OCI-LY1 (cell line): Measurements from ENCODE around the gene BRICD5.

ENCODE experiments used
- H2AFZ ChIP-seq: fragments of 200-600 bp; sonication (generic), shearing (Covaris generic); 2 replicates; pipeline ENCODE4 v1.6.0; 2014; ENCODE audit warnings: antibody characterized with exemption, mild to moderate bottlenecking, low read length
- H3F3A ChIP-seq: fragments of 200-600 bp; sonication (generic), shearing (Covaris generic); 2 replicates; pipeline ENCODE4 v1.6.0; 2014; ENCODE audit warnings: mild to moderate bottlenecking, antibody characterized with exemption, low read length, moderate library complexity; ENCODE audit not compliant: insufficient read depth
- H3K27ac ChIP-seq: fragments of 200-600 bp; sonication (generic); 2 replicates; pipeline ENCODE4 v1.5.1; 2014; ENCODE audit warnings: low read length, mixed run types, mild to moderate bottlenecking, low read depth; ENCODE audit not compliant: poor library complexity, severe bottlenecking
- H3K27me3 ChIP-seq: fragments of 200-600 bp; sonication (generic); 2 replicates; pipeline ENCODE4 v1.6.0; 2014; ENCODE audit warnings: antibody characterized with exemption, mild to moderate bottlenecking, low read length, moderate library complexity; ENCODE audit not compliant: insufficient read depth
- H3K36me3 ChIP-seq: fragments of 200-600 bp; sonication (generic); 2 replicates; pipeline ENCODE4 v1.6.1; 2014; ENCODE audit warnings: mild to moderate bottlenecking, antibody characterized with exemption, low read length, moderate library complexity, mixed read lengths; ENCODE audit not compliant: insufficient read depth
- H3K4me1 ChIP-seq: fragments of 200-600 bp; sonication (generic); 2 replicates; pipeline ENCODE4 v1.5.1; 2014; ENCODE audit warnings: mild to moderate bottlenecking, low read length, moderate library complexity; ENCODE audit not compliant: insufficient read depth, severe bottlenecking
- H3K4me2 ChIP-seq: fragments of 200-600 bp; sonication (generic), shearing (Covaris generic); 2 replicates; pipeline ENCODE4 v1.6.1; 2014; ENCODE audit warnings: low read length
- H3K4me3 ChIP-seq: fragments of 200-600 bp; sonication (generic); 2 replicates; pipeline ENCODE4 v1.5.1; 2014; ENCODE audit warnings: low read length, low read depth, mild to moderate bottlenecking, mixed read lengths; ENCODE audit not compliant: poor library complexity, severe bottlenecking
- H3K79me2 ChIP-seq: fragments of 200-600 bp; shearing (Covaris generic); 2 replicates; pipeline ENCODE4 v1.6.1; 2016; ENCODE audit warnings: mixed run types, low read length, mixed read lengths; ENCODE audit not compliant: insufficient read depth
- H3K9ac ChIP-seq: fragments of 200-600 bp; sonication (generic), shearing (Covaris generic); 2 replicates; pipeline ENCODE4 v1.6.1; 2014; ENCODE audit warnings: mild to moderate bottlenecking, low read length, mixed read lengths
- H3K9me2 ChIP-seq: fragments of 200-600 bp; sonication (generic), shearing (Covaris generic); 2 replicates; pipeline ENCODE4 v1.6.1; 2014; ENCODE audit warnings: low read depth, mild to moderate bottlenecking, low read length, mixed read lengths
- H3K9me3 ChIP-seq: fragments of 200-600 bp; shearing (Covaris generic); 2 replicates; pipeline ENCODE4 v1.6.1; 2014; ENCODE audit warnings: low read length, mixed read lengths
- H4K20me1 ChIP-seq: fragments of 200-600 bp; sonication (generic), shearing (Covaris generic); 2 replicates; pipeline ENCODE4 v1.6.0; 2016; ENCODE audit warnings: mild to moderate bottlenecking, low read length; ENCODE audit not compliant: insufficient read depth
- EZH2 ChIP-seq: fragments of 200-600 bp; sonication (generic), shearing (Covaris generic); IDR thresholded peaks from 2 replicates; pipeline ENCODE4 v1.8.0; 2017; ENCODE audit warnings: borderline replicate concordance, mixed run types, mild to moderate bottlenecking, antibody characterized with exemption, low read length, moderate library complexity, mixed read lengths
- TF ChIP-seq, protein P1 (sequence below): fragments of 200-600 bp; sonication (generic), shearing (Covaris generic); IDR thresholded peaks from 2 replicates; pipeline ENCODE4 v1.5.1; 2017; ENCODE audit warnings: mild to moderate bottlenecking, antibody characterized with exemption, low read length, moderate library complexity, mixed read lengths

The BRICD5 gene

DNA sequence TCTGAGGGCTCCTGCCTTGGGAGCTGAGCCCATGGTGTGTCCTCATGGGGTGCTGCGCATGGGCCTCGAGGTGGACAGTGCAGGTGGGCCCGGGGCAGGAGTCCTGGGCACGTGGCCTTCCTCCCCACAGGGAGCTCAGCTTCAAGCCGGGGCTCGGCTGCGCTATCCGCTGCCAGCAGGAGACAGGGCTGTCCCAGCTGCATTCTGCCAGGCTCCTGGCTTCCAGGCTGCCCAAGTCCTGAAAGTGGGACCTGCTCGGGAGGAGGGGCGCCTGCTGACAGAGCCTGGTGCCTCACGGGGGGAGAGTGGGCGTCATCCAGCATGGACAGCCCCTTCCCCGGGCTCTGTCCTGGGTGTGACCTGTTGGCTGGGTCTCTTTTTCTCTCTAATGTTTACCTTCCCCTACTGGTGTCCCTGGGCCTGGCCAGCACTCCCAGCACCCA, 48.0 kb downstream of the BRICD5 start:
- Histone ChIP-seq H3K27ac (no peak overlapping the region), H3K79me2 (no peaks in the 10 kb centered on the region), H2AFZ (no peak overlapping the region), H3K9me3 (no peaks in the 10 kb centered on the region), H3K4me3 (no peak overlapping the region), H3F3A (no peaks in the 10 kb centered on the region), H3K9ac (no peak overlapping the region), H4K20me1 (no peaks in the 10 kb centered on the region), H3K9me2 (no peaks in the 10 kb centered on the region), H3K27me3 (no peaks in the 10 kb centered on the region), H3K4me1 (peaks cover 35% of the 10 kb centered on the region), H3K4me2 (no peak overlapping the region), H3K36me3 (peaks cover 31% of the 10 kb centered on the region)
- TF ChIP-seq EZH2, result no peak
- TF ChIP-seq, protein P1, sequence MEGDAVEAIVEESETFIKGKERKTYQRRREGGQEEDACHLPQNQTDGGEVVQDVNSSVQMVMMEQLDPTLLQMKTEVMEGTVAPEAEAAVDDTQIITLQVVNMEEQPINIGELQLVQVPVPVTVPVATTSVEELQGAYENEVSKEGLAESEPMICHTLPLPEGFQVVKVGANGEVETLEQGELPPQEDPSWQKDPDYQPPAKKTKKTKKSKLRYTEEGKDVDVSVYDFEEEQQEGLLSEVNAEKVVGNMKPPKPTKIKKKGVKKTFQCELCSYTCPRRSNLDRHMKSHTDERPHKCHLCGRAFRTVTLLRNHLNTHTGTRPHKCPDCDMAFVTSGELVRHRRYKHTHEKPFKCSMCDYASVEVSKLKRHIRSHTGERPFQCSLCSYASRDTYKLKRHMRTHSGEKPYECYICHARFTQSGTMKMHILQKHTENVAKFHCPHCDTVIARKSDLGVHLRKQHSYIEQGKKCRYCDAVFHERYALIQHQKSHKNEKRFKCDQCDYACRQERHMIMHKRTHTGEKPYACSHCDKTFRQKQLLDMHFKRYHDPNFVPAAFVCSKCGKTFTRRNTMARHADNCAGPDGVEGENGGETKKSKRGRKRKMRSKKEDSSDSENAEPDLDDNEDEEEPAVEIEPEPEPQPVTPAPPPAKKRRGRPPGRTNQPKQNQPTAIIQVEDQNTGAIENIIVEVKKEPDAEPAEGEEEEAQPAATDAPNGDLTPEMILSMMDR, result no peak

DNA sequence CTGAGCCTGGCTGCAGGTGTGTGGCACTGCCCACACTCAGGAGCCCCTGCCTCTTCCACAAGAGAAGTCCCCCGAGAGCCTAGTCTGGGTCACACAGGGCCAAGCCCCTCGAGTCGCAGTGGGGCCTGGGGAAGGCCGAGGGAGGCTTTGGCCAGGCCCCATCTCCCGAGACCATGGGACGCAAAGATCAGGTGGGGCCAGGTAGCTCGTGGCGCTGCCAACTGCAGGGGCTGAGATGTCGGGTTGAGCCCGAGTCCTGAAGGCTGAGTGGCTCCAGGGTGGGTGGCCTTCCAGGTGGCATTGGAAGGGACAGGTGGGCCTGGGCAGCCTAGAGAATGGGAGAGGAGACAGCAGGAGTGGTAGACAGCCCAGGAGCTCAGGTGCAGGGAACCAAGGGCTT, 48.8 kb downstream of the BRICD5 start:
- Histone ChIP-seq H3K9ac (no peak overlapping the region), H3K4me3 (no peak overlapping the region), H3K36me3 (peaks cover 23% of the 10 kb centered on the region), H3K27ac (peak overlapping the region; percentile 27), H3K9me2 (no peaks in the 10 kb centered on the region), H2AFZ (no peak overlapping the region), H3K4me1 (peaks cover 43% of the 10 kb centered on the region), H4K20me1 (no peaks in the 10 kb centered on the region), H3F3A (no peaks in the 10 kb centered on the region), H3K79me2 (0 out of 2 replicates have a peak, but pooled peaks cover 5% of the 10 kb centered on the region), H3K27me3 (no peaks in the 10 kb centered on the region), H3K9me3 (no peaks in the 10 kb centered on the region), H3K4me2 (no peak overlapping the region)
- TF ChIP-seq, protein P1, result no peak
- no peak for TF ChIP-seq EZH2

DNA sequence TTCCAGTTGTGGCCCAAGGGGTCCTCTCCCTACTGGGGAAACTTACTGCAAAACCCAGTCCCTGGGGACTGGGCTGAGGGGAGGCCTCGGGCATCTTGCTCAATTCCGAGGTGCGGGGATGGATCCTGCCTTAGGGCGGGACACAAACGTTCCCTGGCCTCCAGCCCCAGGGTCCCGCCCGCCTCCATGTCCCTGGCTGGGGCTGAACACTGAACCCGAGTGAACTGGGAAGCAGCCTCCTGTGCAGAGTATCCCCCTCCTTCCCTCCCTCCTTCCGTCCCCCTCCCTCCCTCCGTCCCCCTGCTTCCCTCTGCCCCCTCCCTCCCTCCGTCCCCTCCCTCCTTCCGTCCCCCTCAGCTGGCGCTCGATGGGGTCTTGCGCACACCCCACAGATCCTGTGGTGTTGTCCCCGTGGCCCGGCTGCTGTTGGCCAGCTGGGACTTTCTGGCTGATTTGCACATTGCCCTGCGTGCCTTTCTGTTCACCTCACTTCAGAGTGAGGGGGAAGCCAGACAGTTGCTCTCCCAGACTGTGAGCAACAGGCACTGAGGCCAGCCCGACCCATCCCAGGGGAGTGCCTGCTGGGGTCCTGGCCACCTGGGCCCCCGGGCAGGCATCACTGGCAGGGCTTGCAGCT, 49.6 kb downstream of the BRICD5 start:
- Histone ChIP-seq H3K4me1 (peaks cover 46% of the 10 kb centered on the region), H4K20me1 (no peaks in the 10 kb centered on the region), H3K9me2 (no peaks in the 10 kb centered on the region), H3K4me2 (peak overlapping the region; percentile 1; the same call in 1 of the 2 replicates), H3F3A (no peaks in the 10 kb centered on the region), H2AFZ (no peak overlapping the region), H3K9ac (no peak overlapping the region), H3K9me3 (no peaks in the 10 kb centered on the region), H3K27ac (peak overlapping the region; percentile 27), H3K36me3 (peaks cover 15% of the 10 kb centered on the region), H3K27me3 (no peaks in the 10 kb centered on the region), H3K4me3 (no peak overlapping the region), H3K79me2 (peaks cover 11% of the 10 kb centered on the region; the same call in 1 of the 2 replicates)
- TF ChIP-seq, protein P1, result no peak
- TF ChIP-seq EZH2, result no peak
